H1 (cell line): ENCODE results near the gene PLCZ1. TPM values are rescaled to one million over a fixed set of nuclear protein-coding genes. Genes with fewer than 3 reads are reported as not detected.

Source experiments
- CTCF ChIA-PET: fragments of 300-600 bp; sonication (Branson Sonifier 250); formaldehyde crosslinking; loops from one replicate; lab custom pipeline; 2021; ENCODE audit not compliant: partially characterized antibody; lab: Charles Lee
- POLR2A ChIA-PET: fragments of 300-600 bp; sonication (Branson Sonifier 250); formaldehyde crosslinking; loops from one replicate; lab custom pipeline; 2021; ENCODE audit warnings: inconsistent platforms; ENCODE audit not compliant: partially characterized antibody; lab: Charles Lee
- DNase-seq, 2 experiments: peaks; one replicate each; pipeline versions ENCODE4 v3.0.0 to v3.0.0-alpha.2; 2010 to 2022; ENCODE audit warnings: low spot score in 2 of 2, low read depth in 1 of 2, mixed read lengths in 1 of 2
- FAIRE-seq: peaks from 2 replicates; lab custom pipeline; 2011; peaks lifted over from hg19 to GRCh38; lab: Jason Lieb, UNC
- H2AFZ ChIP-seq: 2 replicates; pipeline ENCODE4 v1.8.1; 2012; ENCODE audit warnings: low read length, inconsistent platforms
- H2AK5ac ChIP-seq: 2 replicates; pipeline ENCODE4 v1.6.1; 2013; ENCODE audit warnings: low read depth, low read length
- H2BK120ac ChIP-seq: replicated peaks from 2 replicates; pipeline ENCODE3; 2013; ENCODE audit warnings: low read depth, low read length, inconsistent platforms
- H2BK12ac ChIP-seq: 2 replicates; pipeline ENCODE4 v1.6.1; 2013; ENCODE audit warnings: low read depth, low read length
- H2BK15ac ChIP-seq: 2 replicates; pipeline ENCODE4 v1.6.1; 2013; ENCODE audit warnings: low read length
- H2BK20ac ChIP-seq: 2 replicates; pipeline ENCODE4 v1.6.1; 2013; ENCODE audit warnings: low read length
- H2BK5ac ChIP-seq: 2 replicates; pipeline ENCODE4 v1.6.1; 2013; ENCODE audit warnings: low read depth, low read length
- H3K14ac ChIP-seq: 2 replicates; pipeline ENCODE4 v1.6.1; 2013; ENCODE audit warnings: inconsistent platforms; ENCODE audit not compliant: insufficient read length
- H3K18ac ChIP-seq: 2 replicates; pipeline ENCODE4 v1.6.1; 2013; ENCODE audit warnings: low read length; ENCODE audit errors: extremely low read depth
- H3K23ac ChIP-seq: 2 replicates; pipeline ENCODE4 v1.6.1; 2013; ENCODE audit warnings: inconsistent platforms; ENCODE audit not compliant: insufficient read length
- H3K23me2 ChIP-seq: 2 replicates; pipeline ENCODE4 v1.6.1; 2013; ENCODE audit warnings: low read depth, low read length
- H3K27ac ChIP-seq: 2 replicates; pipeline ENCODE4 v1.6.1; 2011; ENCODE audit warnings: low read depth, low read length, inconsistent platforms
- H3K27me3 ChIP-seq, 4 experiments: replicated peaks in 1 of 4; 1 replicate in 1 of 4; 2 replicates in 3 of 4; pipeline versions ENCODE4 v1.6.1 to v1.8.1; 2011 to 2013; ENCODE audit warnings: low read length in 3 of 4, mild to moderate bottlenecking in 3 of 4, inconsistent platforms in 2 of 4, mixed read lengths in 2 of 4, moderate library complexity in 1 of 4; ENCODE audit not compliant: control insufficient read depth in 3 of 4, insufficient read depth in 3 of 4; ENCODE audit errors: extremely low read depth in 1 of 4
- H3K36me3 ChIP-seq, 4 experiments: 2 replicates each; pipeline versions ENCODE4 v1.6.1 to v1.8.1; 2011 to 2013; ENCODE audit warnings: mild to moderate bottlenecking in 4 of 4, low read length in 3 of 4, moderate library complexity in 2 of 4, control low read depth in 1 of 4, inconsistent platforms in 1 of 4; ENCODE audit not compliant: insufficient read depth in 4 of 4, control insufficient read depth in 2 of 4
- H3K4ac ChIP-seq: replicated peaks from 2 replicates; pipeline ENCODE3; 2013; ENCODE audit warnings: low read length, low read depth, mixed read lengths, inconsistent platforms; ENCODE audit not compliant: insufficient read length
- H3K4me1 ChIP-seq, 4 experiments: replicated peaks in 1 of 4; 1 replicate in 1 of 4; 2 replicates in 3 of 4; pipeline versions ENCODE4 v1.6.1 to v1.8.1; 2011 to 2013; ENCODE audit warnings: low read length in 3 of 4, inconsistent platforms in 2 of 4, mixed read lengths in 1 of 4; ENCODE audit not compliant: insufficient read depth in 4 of 4, control insufficient read depth in 3 of 4
- H3K4me2 ChIP-seq, 2 experiments: 2 replicates each; pipeline versions ENCODE4 v1.6.1 to v1.8.1; 2011 to 2013; ENCODE audit warnings: low read depth in 2 of 2, low read length in 2 of 2, control low read depth in 1 of 2, inconsistent platforms in 1 of 2, mild to moderate bottlenecking in 1 of 2; ENCODE audit not compliant: insufficient read depth in 1 of 2
- H3K4me3 ChIP-seq, 4 experiments: fragments of 200-600, 300-600 bp in 1 of 4; sonication (generic), shearing (Covaris generic), sonication (Bioruptor Twin) in 1 of 4; 2 replicates each; pipeline versions ENCODE4 v1.5.1 to v1.8.1; 2011 to 2016; ENCODE audit warnings: low read length in 4 of 4, low read depth in 3 of 4, control low read depth in 2 of 4, inconsistent platforms in 2 of 4, mild to moderate bottlenecking in 2 of 4, mixed read lengths in 1 of 4, moderate library complexity in 1 of 4; ENCODE audit not compliant: insufficient read depth in 2 of 4; ENCODE audit errors: extremely low read depth in 1 of 4
- H3K56ac ChIP-seq: replicated peaks from 2 replicates; pipeline ENCODE3; 2013; ENCODE audit warnings: low read depth, mild to moderate bottlenecking, mixed read lengths, low read length, inconsistent platforms; ENCODE audit not compliant: insufficient read length
- H3K79me1 ChIP-seq: 2 replicates; pipeline ENCODE4 v1.6.1; 2013; ENCODE audit warnings: low read depth, low read length, control low read depth
- H3K79me2 ChIP-seq, 2 experiments: 2 replicates each; pipeline versions ENCODE4 v1.6.1 to v1.8.1; 2012 to 2013; ENCODE audit warnings: low read length in 2 of 2, mild to moderate bottlenecking in 2 of 2, inconsistent platforms in 1 of 2; ENCODE audit not compliant: insufficient read depth in 2 of 2, control insufficient read depth in 1 of 2
- H3K9ac ChIP-seq, 4 experiments: replicated peaks in 1 of 4; 1 replicate in 1 of 4; 2 replicates in 3 of 4; pipeline versions ENCODE4 v1.6.1 to v1.8.1; 2011 to 2013; ENCODE audit warnings: low read depth in 3 of 4, low read length in 3 of 4, control low read depth in 2 of 4, mild to moderate bottlenecking in 2 of 4, moderate library complexity in 2 of 4, inconsistent platforms in 1 of 4; ENCODE audit errors: extremely low read depth in 1 of 4
- H3K9me3 ChIP-seq, 2 experiments: 2 replicates each; pipeline versions ENCODE4 v1.6.1 to v1.8.1; 2012 to 2013; ENCODE audit warnings: mild to moderate bottlenecking in 2 of 2, moderate library complexity in 2 of 2, control low read depth in 1 of 2, inconsistent platforms in 1 of 2, low read depth in 1 of 2, low read length in 1 of 2, mixed read lengths in 1 of 2; ENCODE audit not compliant: insufficient read depth in 2 of 2
- H4K20me1 ChIP-seq, 2 experiments: replicated peaks in 1 of 2; 2 replicates each; pipeline versions ENCODE3 to v1.8.1; 2011 to 2013; ENCODE audit warnings: inconsistent platforms in 2 of 2, low read length in 2 of 2, mild to moderate bottlenecking in 1 of 2; ENCODE audit not compliant: insufficient read depth in 2 of 2, control insufficient read depth in 1 of 2
- H4K5ac ChIP-seq: 2 replicates; pipeline ENCODE4 v1.6.1; 2013; ENCODE audit warnings: low read length, low read depth, mixed read lengths, inconsistent platforms; ENCODE audit not compliant: insufficient read length
- H4K8ac ChIP-seq: 2 replicates; pipeline ENCODE4 v1.8.0; 2013; ENCODE audit warnings: mild to moderate bottlenecking, moderate library complexity, low read length, inconsistent platforms; ENCODE audit not compliant: insufficient read depth; ENCODE audit errors: extremely low read depth
- H4K91ac ChIP-seq: replicated peaks from 2 replicates; pipeline ENCODE3; 2013; ENCODE audit warnings: low read length, mixed read lengths, inconsistent platforms; ENCODE audit not compliant: insufficient read length
- NANOG ChIP-seq: IDR thresholded peaks from 2 replicates; pipeline ENCODE4 v1.6.1; 2011; ENCODE audit warnings: low read length, low read depth, mild to moderate bottlenecking, inconsistent platforms; ENCODE audit not compliant: insufficient read depth, poor library complexity, severe bottlenecking
- SIN3A ChIP-seq, 2 experiments: IDR thresholded peaks in 1 of 2; conservative IDR thresholded peaks in 1 of 2; 2 replicates each; pipeline ENCODE4 v1.6.1; 2011 to 2012; ENCODE audit warnings: low read length in 2 of 2, improper control_type of control experiment in 1 of 2, low read depth in 1 of 2, mild to moderate bottlenecking in 1 of 2
- SIRT6 ChIP-seq: IDR thresholded peaks from one replicate; pipeline ENCODE4 v1.7.1; 2012; ENCODE audit warnings: low read length, inconsistent platforms
- TEAD4 ChIP-seq: IDR thresholded peaks from 2 replicates; pipeline ENCODE4 v1.6.1; 2012; ENCODE audit warnings: low read depth, low read length, inconsistent platforms, mixed read lengths
- WGBS, 2 experiments: shearing (Covaris generic) in 1 of 2; methylation state at CpG; one replicate each; pipeline versions ENCODE4 v1.1.6 to v1.1.7; 2013 to 2015; ENCODE audit warnings: low lambda C conversion rate in 2 of 2, mixed read lengths in 2 of 2, inconsistent platforms in 1 of 2, low coverage in 1 of 2, missing lambda C conversion rate in 1 of 2; ENCODE audit not compliant: insufficient replicate concordance in 2 of 2, insufficient coverage in 1 of 2, insufficient read length in 1 of 2; ENCODE audit errors: extremely low coverage in 1 of 2, missing lambda C conversion rate in 1 of 2; 5-methylcytosine and 5-hydroxymethylcytosine counted together
- polyA plus RNA-seq, 7 experiments: library from polyadenylated mRNA; depleted of rRNA in 3 of 7; stranded (reverse) in 5 of 7; unstranded in 2 of 7; fragments of >200 nt in 5 of 7; fragments of 200-250 nt in 2 of 7; gene quantifications; 1 replicate in 5 of 7; 2 replicates in 1 of 7; 4 replicates in 1 of 7; pipeline versions ENCODE4 v1.2.1 to v1.2.3, GENCODE V29; 2011 to 2013; ENCODE audit warnings: missing spikeins in 2 of 7, mixed read lengths in 2 of 7
- total RNA-seq: library from RNA; stranded (reverse); fragmentation: NEBNext Ultra II Directional; extraction: Animal tissue kit (Norgen Biotek cat#: 25700); gene quantifications from 2 replicates; pipeline ENCODE4 v1.2.1, GENCODE V29; 2021

PLCZ1 gene
- total and polyA plus RNA-seq, 2 of the 8 experiments (the other 6 are each of a cell fraction or from before 2014, with no cell fraction given), result not detected

GRCh38 chr12:18681818-18682217 is 56.0 kb downstream of the PLCZ1 start:
- H3K36me3 ChIP-seq, result no peaks in the 10 kb centered on the region
- peaks cover 0 to 1% (median 0%) of the 10 kb centered on the region in 4 experiments; a peak in 1 of 7 replicates for H3K27me3 ChIP-seq
- H3K4me1 ChIP-seq, result peaks cover 0 to 8% (median under 1%) of the 10 kb centered on the region in 4 experiments; a peak in 3 of 7 replicates
- no peak overlapping the region for H2BK20ac ChIP-seq
- WGBS, 2 experiments, result 27% methylated on average over 3 of the region's 3 CpGs; no CpG with 5 or more reads in 1 of the 2 experiments
- H4K5ac ChIP-seq, result no peak overlapping the region
- H3K9me3 ChIP-seq, result no peaks in the 10 kb centered on the region
- FAIRE-seq (no peak), DNase-seq (peak in 1 of 2 experiments; percentile 27)
- no peak overlapping the region for H3K27ac ChIP-seq
- no peak overlapping the region for H2AK5ac ChIP-seq
- peak overlapping the region in 1 of 2 experiments; percentile 31; a peak in 2 of 4 replicates for H3K4me2 ChIP-seq
- no peak overlapping the region for H2BK120ac ChIP-seq
- CTCF ChIA-PET, result no interaction called here
- no peaks in the 10 kb centered on the region for H3K23me2 ChIP-seq
- no peak overlapping the region for H4K91ac ChIP-seq
- H3K18ac ChIP-seq, result no peak overlapping the region
- TF ChIP-seq SIRT6 (no peak), TEAD4 (0 out of 2 replicates have a peak, but pooled peaks have one; percentile 23), NANOG (peak; percentile 59), SIN3A (conservative IDR thresholded peaks at IDR 0.05 in 1 of 2, IDR thresholded peaks at IDR 0.05 in 1 of 2; ENCODE audit: low read depth in 1 of 2, low read length in 2 of 2) (no peak)
- H3K23ac ChIP-seq, result no peak overlapping the region
- H3K4ac ChIP-seq, result no peak overlapping the region
- no peak overlapping the region for H3K56ac ChIP-seq
- H2BK12ac ChIP-seq, result no peak overlapping the region
- H3K9ac ChIP-seq, result no peak overlapping the region
- H3K4me3 ChIP-seq, result peak overlapping the region in 1 of 4 experiments; percentile 3; a peak in 1 of 8 replicates
- POLR2A ChIA-PET, result no interaction called here
- H2BK5ac ChIP-seq, result no peak overlapping the region
- no peak overlapping the region for H2BK15ac ChIP-seq
- no peak overlapping the region for H3K14ac ChIP-seq
- no peak overlapping the region for H4K8ac ChIP-seq
- no peaks in the 10 kb centered on the region for H4K20me1 ChIP-seq
- H3K79me1 ChIP-seq, result no peaks in the 10 kb centered on the region
- no peak overlapping the region for H2AFZ ChIP-seq
- H3K79me2 ChIP-seq, result no peaks in the 10 kb centered on the region
